ENCODE measurements around the gene IL1RAP.
A peak's percentile ranks its signal among the peaks of the same experiment; 100 is the strongest.

The IL1RAP gene

DNA sequence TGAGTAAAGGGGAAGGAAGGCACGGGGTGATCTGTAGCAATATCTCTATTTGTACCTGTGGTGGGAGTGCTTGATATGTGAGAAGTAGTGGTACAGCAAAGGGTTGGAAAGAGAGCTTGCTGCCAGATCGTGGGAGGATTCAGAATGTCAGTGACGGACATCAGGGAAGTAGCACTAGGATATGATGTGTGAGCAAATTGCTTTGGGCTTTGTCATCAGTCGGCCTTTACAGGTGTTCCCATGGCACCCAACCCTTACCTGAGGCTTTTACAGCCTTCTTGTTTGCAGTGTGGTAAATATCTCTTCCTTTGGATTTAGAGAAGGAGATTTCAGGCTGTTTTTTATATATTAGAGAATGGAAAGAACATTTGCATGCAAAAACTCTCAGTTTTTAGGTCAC, 29.8 kb downstream of the IL1RAP start:
- DNase-seq = no peak

DNA sequence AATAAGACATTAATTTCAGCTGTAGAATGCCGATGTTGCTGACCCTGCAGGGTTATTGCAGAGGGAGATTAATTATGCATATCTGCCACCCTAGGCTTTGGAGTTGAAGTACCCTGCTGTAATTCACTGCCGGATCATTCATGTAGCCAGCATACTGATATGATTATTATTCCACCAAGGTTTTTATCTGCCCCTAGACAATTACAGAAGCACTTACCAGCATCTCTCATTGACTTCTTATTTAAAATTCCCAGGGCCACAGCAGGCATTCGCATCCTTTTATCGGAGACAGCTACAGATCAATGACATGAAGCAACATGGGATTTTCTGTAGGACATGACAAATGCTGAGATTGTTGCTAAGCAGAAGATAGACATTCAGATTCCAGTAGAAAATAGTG, 31.3 kb downstream of the IL1RAP start:
- no peak for DNase-seq

DNA sequence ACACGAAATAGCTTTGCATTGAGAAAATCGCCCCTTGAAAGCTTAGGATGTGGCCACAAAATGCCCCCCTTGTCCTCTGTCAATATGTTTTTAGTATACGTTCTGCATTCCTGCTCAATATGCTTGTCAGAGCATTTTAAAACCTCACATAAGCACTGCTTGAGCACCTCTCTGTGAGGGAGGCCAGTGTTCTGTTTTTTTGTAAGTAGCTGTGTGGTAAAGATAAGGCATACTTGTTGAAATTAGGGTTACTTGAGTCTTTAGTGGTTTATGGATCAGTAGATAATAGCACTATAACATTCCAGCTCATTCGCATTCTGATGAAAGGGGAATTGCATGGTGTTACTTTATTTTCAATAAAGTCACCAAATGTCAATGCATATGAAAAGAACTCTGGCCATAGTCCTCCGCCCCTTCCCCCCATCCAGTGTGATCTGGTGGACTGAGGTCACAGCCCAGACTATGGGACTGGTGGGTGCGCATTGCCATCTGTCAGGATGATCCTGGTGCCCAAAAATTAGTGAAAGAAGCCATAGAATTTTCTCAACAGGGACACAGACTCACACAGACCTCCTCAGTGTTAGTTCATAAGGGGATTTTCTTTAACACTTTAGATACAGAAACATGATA, 33.1 kb downstream of the IL1RAP start:
- no peak for DNase-seq

DNA sequence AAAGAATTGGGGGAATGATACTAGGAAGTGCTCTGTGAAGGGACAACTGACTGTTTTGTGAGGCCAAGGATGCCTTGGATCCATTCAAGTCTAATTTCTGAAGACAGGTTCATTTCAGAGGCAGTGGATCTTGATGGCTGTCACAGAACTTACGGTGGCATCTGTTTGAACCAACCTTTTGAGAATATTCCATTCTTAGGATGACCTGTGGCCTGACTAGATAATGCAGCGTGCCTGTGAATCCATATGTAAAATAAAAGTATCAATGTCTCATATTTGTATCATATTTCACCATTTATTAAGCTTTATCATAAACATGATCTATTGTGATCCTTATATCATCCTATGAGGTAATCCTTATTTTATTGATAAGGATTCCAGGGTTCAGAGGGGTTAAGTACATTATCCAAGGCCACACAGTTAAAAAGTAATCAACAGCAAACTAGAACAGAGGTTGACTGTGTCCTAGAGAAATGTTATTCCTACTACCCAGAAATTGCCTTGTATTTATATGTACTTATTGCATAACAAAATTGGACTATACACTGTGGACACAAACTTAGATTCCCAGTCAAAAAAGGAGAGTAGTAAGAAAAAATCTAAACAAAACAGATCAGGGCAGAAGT, 34.3 kb downstream of the IL1RAP start:
- no peak for DNase-seq

DNA sequence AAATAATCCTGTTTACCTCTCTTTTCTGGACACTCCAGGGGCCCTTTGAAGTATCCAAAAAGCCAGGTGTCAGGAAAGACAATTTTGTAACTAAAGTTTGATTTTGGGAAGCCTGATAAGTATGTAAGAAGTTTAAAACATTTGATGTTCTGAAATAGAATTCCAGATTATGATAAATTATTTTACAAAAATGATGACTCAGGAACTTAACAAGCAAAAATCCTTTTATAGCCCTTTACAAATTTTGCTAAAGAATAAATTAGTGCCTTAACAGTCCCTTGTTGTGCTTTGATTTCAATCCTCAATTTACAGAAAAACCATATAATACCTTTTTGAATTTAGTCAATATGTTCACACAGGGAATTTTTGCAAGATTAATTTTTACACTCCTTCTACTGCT, 38.1 kb downstream of the IL1RAP start:
- no peak for DNase-seq

DNA sequence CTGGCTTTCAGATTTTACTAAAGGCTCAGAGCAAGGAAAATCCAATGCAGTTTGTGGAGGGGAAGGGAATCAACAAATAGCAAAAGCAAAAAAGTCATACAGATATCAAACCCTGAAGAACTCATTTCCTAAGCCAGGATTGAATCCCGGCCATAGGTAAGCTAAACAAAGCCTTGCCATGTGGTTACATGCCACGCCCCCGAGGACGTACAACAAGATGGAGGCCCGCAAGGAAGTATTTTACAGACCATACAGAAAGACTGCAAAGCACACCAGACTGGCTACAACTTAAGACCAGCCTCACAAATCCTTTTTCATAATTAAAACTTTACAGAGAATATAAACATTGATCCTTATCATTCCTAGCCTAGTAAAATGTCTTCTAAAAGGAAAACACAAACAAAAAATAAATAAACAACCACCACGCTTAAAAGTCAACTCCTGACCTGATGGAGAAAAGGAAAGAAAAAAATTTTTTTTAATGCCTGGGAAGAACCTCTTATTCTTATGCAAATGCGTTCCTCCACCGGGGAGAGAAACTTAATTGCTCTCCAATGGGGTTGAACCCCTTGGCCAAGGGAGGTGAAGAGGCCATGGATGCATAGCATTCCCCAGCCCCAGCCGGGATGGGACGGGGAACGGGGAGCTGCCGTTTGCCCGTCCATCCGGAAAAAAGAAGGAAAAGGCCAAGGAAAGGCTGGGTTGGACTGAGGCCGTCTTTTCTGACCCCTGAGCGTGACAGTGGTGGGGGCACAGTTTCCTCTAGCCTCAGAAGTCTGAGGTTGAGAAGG, 39.3 kb downstream of the IL1RAP start:
- DNase-seq = no peak

DNA sequence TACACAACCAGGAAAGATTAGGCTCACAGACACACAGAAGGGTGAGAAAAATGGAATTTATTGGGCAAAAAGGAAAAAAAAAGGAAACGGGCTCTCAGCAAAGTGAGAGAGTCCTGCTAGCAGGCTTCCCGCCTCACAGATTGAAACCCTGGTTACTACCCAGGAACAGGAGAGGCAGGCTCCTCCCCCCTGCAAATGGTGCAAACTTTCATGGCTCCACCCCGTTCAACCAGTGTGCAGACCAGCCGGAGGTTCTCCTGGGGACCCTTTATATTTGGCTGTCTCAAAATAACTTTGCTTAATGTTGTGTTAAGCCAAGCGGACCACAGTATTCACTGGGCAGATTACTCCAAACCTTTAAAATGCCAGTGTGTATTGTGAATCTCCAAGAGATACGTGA, 40.3 kb downstream of the IL1RAP start:
- no peak for DNase-seq

DNA sequence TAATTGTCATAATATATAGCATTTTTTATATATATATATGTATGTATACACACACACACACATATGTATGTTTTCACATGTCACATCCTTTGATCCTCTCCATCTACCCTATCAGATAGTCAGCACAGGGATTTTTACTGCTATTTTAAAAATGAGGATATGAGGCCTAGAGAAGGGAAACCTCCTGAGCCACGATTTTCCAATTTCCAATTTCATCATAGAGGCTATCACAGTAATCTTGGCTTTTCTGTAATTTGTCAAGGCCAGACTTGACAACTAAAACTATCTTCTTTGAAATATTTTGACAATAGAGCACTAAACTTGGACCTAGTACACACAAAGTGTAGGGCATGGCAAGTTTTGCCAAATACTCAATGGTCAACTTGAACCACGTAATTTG, 42.5 kb downstream of the IL1RAP start:
- DNase-seq = no peak

DNA sequence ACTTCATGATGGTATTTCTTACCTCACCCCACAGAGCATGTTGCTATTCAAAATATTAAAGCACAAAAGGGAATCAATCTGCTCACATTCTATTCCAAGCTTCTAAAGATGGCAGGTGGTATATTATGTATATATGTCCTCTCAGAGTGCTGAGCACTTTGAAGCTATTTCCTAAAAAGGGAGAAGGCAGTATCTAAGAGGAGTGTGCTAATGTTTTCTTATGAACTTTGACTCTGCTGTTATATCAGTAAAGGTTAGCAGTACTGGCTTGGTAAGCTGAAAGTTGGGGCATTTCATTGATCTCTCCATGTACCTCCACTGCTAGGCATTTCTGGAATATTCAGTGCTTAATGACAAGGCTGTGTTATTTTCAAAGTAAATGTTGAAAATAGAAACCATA, 43.4 kb downstream of the IL1RAP start:
- no peak for DNase-seq

DNA sequence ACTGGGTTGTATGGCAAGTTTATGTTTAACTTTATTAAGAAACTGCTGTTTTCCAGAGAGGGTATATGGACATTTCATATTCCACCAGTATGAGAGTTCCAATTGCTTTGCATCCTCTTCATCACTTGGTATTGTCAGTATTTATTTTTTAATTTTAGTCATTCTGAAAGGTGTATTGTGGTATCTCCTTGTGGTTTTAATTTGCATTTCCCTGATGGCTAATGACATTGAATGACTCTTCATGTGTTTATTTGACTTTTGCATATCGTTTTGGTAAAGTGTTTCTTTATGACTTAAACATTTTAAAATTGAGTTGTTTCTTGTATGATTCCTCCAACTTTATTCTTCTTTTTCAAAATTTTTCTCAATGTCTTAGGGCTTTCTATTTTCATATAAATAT, 44.4 kb downstream of the IL1RAP start:
- DNase-seq = no peak

DNA sequence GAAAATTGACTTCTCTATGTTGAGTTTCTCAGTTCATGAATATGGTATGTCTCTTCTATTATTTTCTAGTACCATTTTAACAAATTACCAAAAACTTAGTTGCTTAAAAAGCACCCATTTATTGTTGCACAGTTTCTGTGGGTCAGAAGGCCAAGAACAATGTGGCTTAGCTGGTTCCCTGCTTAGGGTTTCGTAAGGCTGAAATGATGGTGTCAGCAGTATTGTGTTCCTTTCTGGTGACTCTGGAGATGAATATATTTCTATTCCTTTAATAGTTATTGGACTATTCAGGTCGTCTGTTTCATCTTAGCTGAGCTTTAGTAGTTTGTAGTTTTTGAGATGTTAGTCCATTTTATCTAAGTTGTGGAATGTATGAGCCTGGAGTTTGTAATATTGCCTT, 44.9 kb downstream of the IL1RAP start:
- no peak for DNase-seq

DNA sequence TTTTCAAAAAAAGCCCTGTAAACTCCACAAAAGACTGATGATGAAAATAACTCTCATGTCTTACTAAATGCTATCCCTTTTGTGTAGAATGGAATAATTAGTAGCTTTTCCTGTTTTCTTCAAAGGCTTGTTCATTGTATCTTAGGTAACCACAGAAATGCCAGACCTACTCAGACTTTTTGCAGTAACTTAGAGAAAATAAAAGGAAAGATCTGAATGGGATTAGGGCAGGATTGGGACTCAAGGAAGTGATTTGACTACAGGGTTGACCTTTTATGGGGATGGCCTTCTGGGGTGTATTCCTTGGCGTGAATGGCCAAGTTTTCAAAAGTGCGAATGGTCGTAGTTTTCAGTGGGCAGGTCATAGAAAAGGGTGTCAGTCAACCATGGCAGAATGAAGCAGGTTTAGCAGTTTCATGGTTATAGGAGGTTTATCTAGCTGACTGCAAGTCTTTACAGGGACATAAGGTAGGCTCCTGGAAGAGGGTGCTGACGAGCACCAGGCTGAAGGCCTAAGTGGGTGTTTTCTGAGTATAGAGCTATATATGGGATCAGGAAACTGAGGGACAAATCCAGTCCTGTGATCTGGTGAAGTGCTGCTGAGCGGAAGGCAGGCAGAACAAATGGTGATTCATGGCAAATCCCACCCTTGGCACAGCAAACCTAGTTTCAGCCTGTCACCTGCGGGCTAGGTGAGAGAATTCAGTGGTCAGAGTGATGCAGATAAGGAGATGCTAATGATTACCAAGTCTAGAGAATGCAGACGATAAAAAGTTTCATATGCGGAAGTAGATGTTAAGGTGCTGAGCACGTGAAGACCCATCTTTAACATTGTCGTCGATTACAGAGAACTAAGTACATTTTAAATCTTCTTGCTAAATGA, 46.4 kb downstream of the IL1RAP start:
- DNase-seq = no peak

DNA sequence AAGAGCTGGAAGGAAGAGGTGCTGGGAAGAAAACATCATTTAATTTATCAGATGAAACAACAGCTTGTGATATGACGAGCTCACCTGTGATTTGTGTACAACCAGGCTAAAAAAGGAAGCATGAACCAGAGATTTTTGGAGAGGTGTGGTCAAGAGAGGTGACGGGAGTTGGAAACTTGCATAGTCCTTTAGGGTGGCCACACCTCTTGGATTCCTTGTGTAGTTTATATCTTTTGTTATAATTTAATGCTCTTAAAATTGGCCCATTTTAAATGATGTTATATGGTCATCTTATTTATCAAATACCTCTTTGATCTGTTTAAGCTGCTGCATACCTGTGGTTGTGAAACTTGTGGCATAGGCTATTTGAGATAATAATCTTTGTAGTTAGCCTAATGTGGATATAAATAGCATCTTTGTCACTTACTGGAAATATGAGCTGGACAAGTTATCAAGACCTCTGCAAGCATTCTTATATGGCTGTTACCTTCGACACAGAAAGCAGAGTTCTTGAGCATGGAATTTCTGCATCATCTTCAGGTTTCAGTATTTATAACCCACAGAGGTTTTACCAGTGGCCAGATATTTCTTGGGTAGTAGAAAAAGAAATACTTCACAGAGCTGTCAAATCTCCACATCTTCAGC, 49.1 kb downstream of the IL1RAP start:
- no peak for DNase-seq

DNA sequence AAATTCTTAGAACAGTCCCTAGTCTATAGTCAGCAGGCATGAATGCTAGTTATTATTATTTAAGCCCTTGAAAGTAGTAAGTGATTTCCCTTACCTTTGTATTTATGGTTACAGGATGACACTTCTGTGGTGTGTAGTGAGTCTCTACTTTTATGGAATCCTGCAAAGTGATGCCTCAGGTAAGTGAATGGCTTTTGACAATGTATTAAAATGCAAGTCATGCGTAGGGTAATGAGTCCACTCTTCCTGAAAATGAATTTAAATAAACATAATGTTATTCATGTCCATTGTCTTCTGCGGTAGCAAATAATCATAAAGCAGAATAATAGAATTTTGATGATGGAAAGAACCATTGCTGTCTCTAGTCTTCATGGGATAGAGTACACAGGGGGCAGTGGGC, 50.3 kb downstream of the IL1RAP start:
- DNase-seq = no peak

DNA sequence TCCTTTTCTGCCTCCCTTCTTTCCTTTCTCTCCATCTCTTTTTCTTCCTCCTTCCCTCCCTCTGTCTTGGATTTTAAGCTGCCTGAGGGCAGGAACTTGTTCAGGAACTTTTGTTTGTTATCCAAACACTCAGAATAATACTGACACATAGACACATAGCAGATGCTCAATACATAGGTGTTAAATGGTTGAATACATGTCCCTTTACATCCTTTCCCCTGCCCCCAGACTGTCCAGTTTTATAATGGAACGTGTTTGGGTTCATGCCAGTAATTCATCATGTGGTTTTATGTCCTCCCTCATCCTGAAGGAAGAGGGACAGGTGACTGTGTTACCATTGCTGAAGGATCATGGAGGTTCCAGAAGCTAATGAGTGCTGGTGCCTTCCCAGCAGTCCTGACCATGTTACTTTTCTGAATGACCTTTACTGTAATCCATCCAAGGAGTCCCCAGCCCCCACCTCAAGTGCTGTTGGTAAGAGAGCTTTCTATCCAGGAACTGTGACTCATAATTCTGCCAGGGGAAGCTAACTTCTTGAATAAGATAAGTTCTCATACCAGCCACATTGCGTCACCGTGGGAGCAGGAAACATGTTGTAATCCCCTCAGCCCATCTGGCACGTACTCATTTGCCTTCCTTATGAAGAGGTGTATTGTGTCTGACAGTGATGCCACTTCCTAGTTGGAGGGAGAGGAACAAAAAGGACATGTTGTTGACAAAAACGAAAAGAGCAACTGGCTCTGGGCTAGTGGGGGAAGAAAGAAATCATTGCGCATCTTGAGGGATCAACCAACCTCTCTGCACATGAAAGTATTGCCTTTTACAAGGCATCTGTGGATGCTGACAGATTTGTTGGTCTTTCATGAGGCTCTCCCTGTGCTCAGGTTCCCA, 52.4 kb downstream of the IL1RAP start:
- DNase-seq = peak; percentile 33

DNA sequence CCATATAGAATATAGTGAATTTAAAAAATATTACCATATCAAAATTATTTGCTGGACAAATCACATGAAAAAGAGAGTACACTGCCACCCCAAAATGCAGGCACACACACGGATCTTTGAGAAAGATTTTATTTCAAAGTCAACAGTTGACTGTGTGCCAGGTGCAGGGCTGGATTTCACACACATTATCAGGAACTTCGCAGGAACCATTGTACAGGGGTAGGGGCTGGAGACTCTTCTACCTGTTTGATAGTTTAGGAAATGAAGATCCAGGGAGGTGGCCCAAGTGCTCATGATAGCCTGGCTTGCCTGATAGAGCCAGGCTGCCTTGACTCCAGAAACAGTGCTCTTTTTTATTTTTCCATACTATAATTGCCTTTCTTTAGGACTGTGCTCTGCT, 54.2 kb downstream of the IL1RAP start:
- no peak for DNase-seq

DNA sequence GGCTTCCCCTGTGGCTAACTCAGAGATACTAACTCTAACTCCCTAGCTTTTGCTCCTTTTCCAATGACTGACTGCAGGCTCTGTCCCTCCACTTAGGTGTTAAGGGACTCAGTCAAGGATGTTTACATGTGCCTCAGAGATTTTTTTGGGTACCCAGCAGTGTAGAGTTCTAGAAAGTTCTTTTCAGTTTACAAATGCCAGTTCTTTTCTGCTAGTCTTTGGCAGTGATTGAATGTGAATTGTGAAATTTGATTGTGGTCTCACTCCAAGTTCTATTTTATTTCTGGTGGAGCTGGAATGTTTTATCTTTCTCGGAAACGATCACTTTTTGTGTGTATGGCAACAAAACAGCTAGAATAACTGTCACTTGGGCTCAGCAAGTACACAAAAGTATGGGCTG, 60.6 kb downstream of the IL1RAP start:
- no peak for DNase-seq

DNA sequence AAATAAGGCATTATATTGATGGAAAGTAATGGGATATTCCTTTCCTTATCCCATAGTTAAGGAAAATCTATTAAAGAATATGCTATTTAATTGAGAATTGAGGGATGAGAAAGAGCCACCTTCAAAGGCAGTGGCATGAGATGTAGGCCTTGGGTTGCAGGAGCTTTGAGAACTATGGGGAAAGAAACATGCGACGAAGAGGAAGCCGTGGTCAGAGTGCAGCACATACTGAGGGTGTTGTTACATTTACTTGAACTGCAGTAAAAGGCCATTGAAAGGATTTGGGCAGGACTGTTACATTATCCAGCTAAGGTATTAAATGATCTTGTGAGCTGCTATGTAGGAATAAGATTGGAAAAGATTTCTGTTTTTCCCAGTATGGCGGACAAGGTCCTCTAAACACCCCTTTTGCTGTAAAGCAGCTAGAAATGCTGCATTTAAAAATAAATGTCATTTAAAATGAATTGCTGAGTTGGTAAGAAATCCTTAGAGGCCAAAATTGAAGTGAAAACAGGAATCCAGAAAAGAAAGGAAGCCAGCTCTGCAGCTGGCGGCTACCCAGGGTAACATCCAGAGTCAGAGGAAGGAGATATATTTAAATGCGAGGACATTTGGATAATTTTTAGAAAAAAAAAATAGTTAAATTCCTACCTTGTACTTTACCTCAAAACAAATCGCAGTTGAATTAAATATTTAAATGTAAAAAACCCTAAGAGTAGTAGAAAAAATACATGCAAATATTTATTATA, 61.7 kb downstream of the IL1RAP start:
- DNase-seq = no peak

DNA sequence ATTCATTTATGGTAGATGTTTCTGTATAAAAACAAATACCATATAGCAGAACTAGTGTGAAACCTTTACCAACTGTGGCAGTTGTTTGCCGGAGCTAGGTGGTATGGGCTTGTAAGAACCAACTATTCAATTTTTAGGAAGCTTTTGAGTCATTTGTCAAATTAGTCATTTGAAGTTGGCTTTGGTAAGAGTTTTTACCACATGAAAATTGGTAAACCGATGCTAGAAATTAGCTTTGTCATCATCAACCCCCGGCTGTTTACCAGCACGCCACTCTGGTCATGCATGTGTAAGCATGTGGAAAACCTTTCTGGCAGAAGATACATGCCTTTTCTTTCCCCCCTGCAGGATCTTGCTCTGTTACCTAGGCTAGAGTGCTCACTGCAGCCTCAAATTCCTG, 63.3 kb downstream of the IL1RAP start:
- no peak for DNase-seq

DNA sequence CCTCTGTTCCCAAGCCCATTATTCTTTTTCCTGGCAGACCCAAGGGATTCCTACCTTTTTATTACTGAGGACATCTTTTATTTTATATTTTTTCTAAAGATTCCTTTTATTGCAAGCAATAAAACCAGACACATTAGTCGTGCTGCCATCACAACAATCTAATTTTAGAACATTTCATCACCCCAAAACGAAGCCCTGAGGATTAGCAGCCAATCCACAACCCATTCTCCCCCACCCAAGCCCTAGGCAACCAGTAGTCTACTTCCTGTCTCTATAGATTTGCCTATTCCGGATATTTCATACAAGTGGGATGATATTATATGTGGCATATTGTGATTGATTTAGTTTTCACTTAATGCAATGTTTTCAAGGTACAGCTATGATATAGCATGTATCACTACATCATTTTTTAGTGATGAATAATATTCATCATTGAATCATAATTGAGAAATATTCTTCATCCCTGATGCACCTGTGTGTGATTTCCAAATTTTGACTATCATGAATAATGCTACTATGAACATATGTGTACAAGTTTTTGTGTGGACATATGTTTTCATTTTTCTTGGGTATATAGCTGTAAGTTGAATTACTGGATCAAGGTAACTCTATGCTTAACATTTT, 65.7 kb downstream of the IL1RAP start:
- no peak for DNase-seq

DNA sequence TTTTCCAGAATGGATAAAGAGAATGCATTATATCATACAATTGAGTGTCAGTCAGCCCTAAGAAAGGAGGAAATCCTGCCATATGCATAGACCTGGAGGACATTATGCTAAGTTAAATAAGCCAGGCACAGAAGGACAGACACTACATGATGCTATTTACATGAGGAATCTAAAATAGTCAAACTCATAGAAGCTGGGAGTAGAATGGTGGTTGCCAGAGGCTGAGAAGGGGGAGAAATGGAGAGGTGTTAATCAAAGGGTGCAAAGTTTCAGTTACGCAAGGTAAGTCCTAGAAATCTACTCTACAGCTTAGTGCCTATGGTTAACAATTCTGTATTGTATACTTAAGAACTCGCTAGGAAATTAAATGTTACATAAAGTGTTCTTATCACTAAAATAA, 66.5 kb downstream of the IL1RAP start:
- DNase-seq = no peak
